ENCODE measurements around the gene KCNA10.

DNA sequence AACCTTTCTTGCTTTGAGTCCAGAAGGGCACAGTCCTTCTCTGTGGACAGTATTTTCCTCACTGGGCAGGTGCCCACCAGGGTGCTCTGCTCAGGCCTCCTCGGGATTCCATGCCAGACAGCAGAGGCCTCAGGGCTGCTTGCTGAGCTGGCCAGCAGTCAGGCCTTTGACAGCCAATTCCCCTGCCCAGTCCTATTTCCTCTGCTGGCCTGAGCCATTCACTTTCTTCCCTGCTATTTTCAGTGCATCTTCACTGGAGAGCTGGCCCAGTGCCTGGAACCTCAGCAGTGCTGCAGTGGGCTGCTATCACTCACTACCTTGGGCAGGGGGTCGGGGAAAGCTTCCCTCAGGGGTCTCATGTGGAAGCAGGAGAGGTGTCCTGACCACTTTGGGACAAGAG, 33.2 kb downstream of the KCNA10 start:
- no peak for TF ChIP-seq POLR2A (IDR thresholded peaks at IDR 0.05; ENCODE audit: borderline replicate concordance, extremely low read depth, insufficient read depth, insufficient read length)
- no peak for TF ChIP-seq POLR2AphosphoS5 (IDR thresholded peaks at IDR 0.05; ENCODE audit: low read depth, low read length)
- no peak for TF ChIP-seq FOSL1 (IDR thresholded peaks at IDR 0.05; ENCODE audit: low read depth)
- TF ChIP-seq, protein P1, sequence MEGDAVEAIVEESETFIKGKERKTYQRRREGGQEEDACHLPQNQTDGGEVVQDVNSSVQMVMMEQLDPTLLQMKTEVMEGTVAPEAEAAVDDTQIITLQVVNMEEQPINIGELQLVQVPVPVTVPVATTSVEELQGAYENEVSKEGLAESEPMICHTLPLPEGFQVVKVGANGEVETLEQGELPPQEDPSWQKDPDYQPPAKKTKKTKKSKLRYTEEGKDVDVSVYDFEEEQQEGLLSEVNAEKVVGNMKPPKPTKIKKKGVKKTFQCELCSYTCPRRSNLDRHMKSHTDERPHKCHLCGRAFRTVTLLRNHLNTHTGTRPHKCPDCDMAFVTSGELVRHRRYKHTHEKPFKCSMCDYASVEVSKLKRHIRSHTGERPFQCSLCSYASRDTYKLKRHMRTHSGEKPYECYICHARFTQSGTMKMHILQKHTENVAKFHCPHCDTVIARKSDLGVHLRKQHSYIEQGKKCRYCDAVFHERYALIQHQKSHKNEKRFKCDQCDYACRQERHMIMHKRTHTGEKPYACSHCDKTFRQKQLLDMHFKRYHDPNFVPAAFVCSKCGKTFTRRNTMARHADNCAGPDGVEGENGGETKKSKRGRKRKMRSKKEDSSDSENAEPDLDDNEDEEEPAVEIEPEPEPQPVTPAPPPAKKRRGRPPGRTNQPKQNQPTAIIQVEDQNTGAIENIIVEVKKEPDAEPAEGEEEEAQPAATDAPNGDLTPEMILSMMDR (IDR thresholded peaks at IDR 0.05 in 2 of 3, conservative IDR thresholded peaks at IDR 0.05 in 1 of 3; ENCODE audit: borderline replicate concordance in 1 of 3, insufficient read depth in 1 of 3, low read depth in 2 of 3, low read length in 2 of 3) = no peak
- TF ChIP-seq ELF1 (IDR thresholded peaks at IDR 0.05; ENCODE audit: borderline replicate concordance, low read depth) = no peak
- no peak for TF ChIP-seq SIN3A (IDR thresholded peaks at IDR 0.05; ENCODE audit: low read depth)
- no peak for TF ChIP-seq MAX (IDR thresholded peaks at IDR 0.05)
- TF ChIP-seq EZH2phosphoT487 (IDR thresholded peaks at IDR 0.05; ENCODE audit: borderline replicate concordance) = no peak
- TF ChIP-seq, protein P2, sequence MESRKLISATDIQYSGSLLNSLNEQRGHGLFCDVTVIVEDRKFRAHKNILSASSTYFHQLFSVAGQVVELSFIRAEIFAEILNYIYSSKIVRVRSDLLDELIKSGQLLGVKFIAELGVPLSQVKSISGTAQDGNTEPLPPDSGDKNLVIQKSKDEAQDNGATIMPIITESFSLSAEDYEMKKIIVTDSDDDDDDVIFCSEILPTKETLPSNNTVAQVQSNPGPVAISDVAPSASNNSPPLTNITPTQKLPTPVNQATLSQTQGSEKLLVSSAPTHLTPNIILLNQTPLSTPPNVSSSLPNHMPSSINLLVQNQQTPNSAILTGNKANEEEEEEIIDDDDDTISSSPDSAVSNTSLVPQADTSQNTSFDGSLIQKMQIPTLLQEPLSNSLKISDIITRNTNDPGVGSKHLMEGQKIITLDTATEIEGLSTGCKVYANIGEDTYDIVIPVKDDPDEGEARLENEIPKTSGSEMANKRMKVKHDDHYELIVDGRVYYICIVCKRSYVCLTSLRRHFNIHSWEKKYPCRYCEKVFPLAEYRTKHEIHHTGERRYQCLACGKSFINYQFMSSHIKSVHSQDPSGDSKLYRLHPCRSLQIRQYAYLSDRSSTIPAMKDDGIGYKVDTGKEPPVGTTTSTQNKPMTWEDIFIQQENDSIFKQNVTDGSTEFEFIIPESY (IDR thresholded peaks at IDR 0.05; ENCODE audit: extremely low read depth, insufficient replicate concordance, low read length) = no peak
- TF ChIP-seq EZH2 (IDR thresholded peaks at IDR 0.05) = no peak
- no peak for TF ChIP-seq SP1 (IDR thresholded peaks at IDR 0.05; ENCODE audit: low read depth)
- TF ChIP-seq CEBPB (IDR thresholded peaks at IDR 0.05; ENCODE audit: low read depth) = no peak
- TF ChIP-seq REST (IDR thresholded peaks at IDR 0.05; ENCODE audit: low read depth) = no peak
- TF ChIP-seq RAD21 (IDR thresholded peaks at IDR 0.05; ENCODE audit: low read depth) = no peak
